GM12878 (cell line): ENCODE measurements around the gene DUSP8. TPM values are rescaled to one million over a fixed set of nuclear protein-coding genes. Genes with fewer than 3 reads are reported as not detected.

Source experiments
- polyA plus RNA-seq, 11 experiments: library from polyadenylated mRNA; depleted of rRNA in 4 of 11; unstranded in 6 of 11; stranded (reverse) in 5 of 11; fragments of >200 nt; fragmentation: Nextera tagmentation in 4 of 11; fragmentation: Illumina TruSeq in 1 of 11; extraction: Ambion mirVana in 4 of 11; extraction: Trizol in 1 of 11; gene quantifications; 1 replicate in 1 of 11; 2 replicates in 10 of 11; pipeline versions ENCODE4 v1.2.1 to v1.2.3, GENCODE V29; 2011 to 2016; ENCODE audit warnings: inconsistent platforms in 2 of 11, missing spikeins in 2 of 11, low read depth in 1 of 11
- total RNA-seq, 4 experiments: library from RNA; depleted of rRNA in 3 of 4; stranded (reverse); fragments of >200 nt in 3 of 4; fragmentation: Illumina TruSeq in 1 of 4; extraction: Trizol in 1 of 4; gene quantifications; 2 replicates each; pipeline versions ENCODE4 v1.2.1 to v1.2.3, GENCODE V29; 2013 to 2021

The DUSP8 gene
- total and polyA plus RNA-seq, 10 of the 15 experiments (the other 5 are each of a cell fraction or from before 2014, with no cell fraction given) = 0.04 to 1.7 (median 0.26) TPM; not detected in 6

Other genes with a start within 250 kb of the DUSP8 start
Only the 7 nearest of the 10 such genes appear.
- gene MOB2, start 85.5 kb downstream of the DUSP8 start, total RNA-seq (2014; rRNA removed) = 12.2 and 12.9 TPM in 2 replicates
- 13.5 and 13.9 TPM in 2 replicates for gene MOB2, start 85.5 kb downstream of the DUSP8 start, total RNA-seq (2014; rRNA removed; fragmentation: Illumina TruSeq; extraction: Trizol)
- gene MOB2, start 85.5 kb downstream of the DUSP8 start, total RNA-seq (2021) = 15.1 and 17.3 TPM in 2 replicates
- 21.8 and 34.6 TPM in 2 replicates for gene MOB2, start 85.5 kb downstream of the DUSP8 start, polyA plus RNA-seq (2011; rRNA removed)
- gene MOB2, start 85.5 kb downstream of the DUSP8 start, polyA plus RNA-seq (2014; fragmentation: Illumina TruSeq; extraction: Trizol) = 12.6 and 21.1 TPM in 2 replicates
- under 1 TPM; 0.10 to 0.49 TPM for gene MOB2, start 85.5 kb downstream of the DUSP8 start, polyA plus RNA-seq (2014; fragmentation: Nextera tagmentation; extraction: Ambion mirVana)
- 19.1 and 21.9 TPM in 2 replicates for gene MOB2, start 85.5 kb downstream of the DUSP8 start, polyA plus RNA-seq (2014; rRNA removed)
- gene MOB2, start 85.5 kb downstream of the DUSP8 start, polyA plus RNA-seq (2016; fragmentation: Nextera tagmentation; extraction: Ambion mirVana) = 10 to 100 TPM; 15.8 to 17.6 TPM
- not detected in 2 replicates for gene KRTAP5-1, start 13.0 kb upstream of the DUSP8 start, total RNA-seq (2014; rRNA removed)
- gene KRTAP5-1, start 13.0 kb upstream of the DUSP8 start, total RNA-seq (2014; rRNA removed; fragmentation: Illumina TruSeq; extraction: Trizol) = not detected in 2 replicates
- not detected in 2 replicates for gene KRTAP5-1, start 13.0 kb upstream of the DUSP8 start, total RNA-seq (2021)
- gene KRTAP5-1, start 13.0 kb upstream of the DUSP8 start, polyA plus RNA-seq (2011; rRNA removed) = not detected in 2 replicates
- not detected in 2 replicates for gene KRTAP5-1, start 13.0 kb upstream of the DUSP8 start, polyA plus RNA-seq (2014; fragmentation: Illumina TruSeq; extraction: Trizol)
- gene KRTAP5-1, start 13.0 kb upstream of the DUSP8 start, polyA plus RNA-seq (2014; fragmentation: Nextera tagmentation; extraction: Ambion mirVana) = not detected
- gene KRTAP5-1, start 13.0 kb upstream of the DUSP8 start, polyA plus RNA-seq (2014; rRNA removed) = not detected in 2 replicates
- not detected for gene KRTAP5-1, start 13.0 kb upstream of the DUSP8 start, polyA plus RNA-seq (2016; fragmentation: Nextera tagmentation; extraction: Ambion mirVana)
- gene KRTAP5-2, start 26.0 kb upstream of the DUSP8 start, total RNA-seq (2014; rRNA removed) = not detected in 2 replicates
- gene KRTAP5-2, start 26.0 kb upstream of the DUSP8 start, total RNA-seq (2014; rRNA removed; fragmentation: Illumina TruSeq; extraction: Trizol) = not detected in 2 replicates
- not detected in 2 replicates for gene KRTAP5-2, start 26.0 kb upstream of the DUSP8 start, total RNA-seq (2021)
- not detected in 2 replicates for gene KRTAP5-2, start 26.0 kb upstream of the DUSP8 start, polyA plus RNA-seq (2011; rRNA removed)
- not detected in 2 replicates for gene KRTAP5-2, start 26.0 kb upstream of the DUSP8 start, polyA plus RNA-seq (2014; fragmentation: Illumina TruSeq; extraction: Trizol)
- gene KRTAP5-2, start 26.0 kb upstream of the DUSP8 start, polyA plus RNA-seq (2014; fragmentation: Nextera tagmentation; extraction: Ambion mirVana) = not detected
- not detected in 2 replicates for gene KRTAP5-2, start 26.0 kb upstream of the DUSP8 start, polyA plus RNA-seq (2014; rRNA removed)
- not detected for gene KRTAP5-2, start 26.0 kb upstream of the DUSP8 start, polyA plus RNA-seq (2016; fragmentation: Nextera tagmentation; extraction: Ambion mirVana)
- gene KRTAP5-3, start 36.2 kb upstream of the DUSP8 start, total RNA-seq (2014; rRNA removed) = not detected in 2 replicates
- not detected in 2 replicates for gene KRTAP5-3, start 36.2 kb upstream of the DUSP8 start, total RNA-seq (2014; rRNA removed; fragmentation: Illumina TruSeq; extraction: Trizol)
- not detected in 2 replicates for gene KRTAP5-3, start 36.2 kb upstream of the DUSP8 start, total RNA-seq (2021)
- not detected in 2 replicates for gene KRTAP5-3, start 36.2 kb upstream of the DUSP8 start, polyA plus RNA-seq (2011; rRNA removed)
- not detected in 2 replicates for gene KRTAP5-3, start 36.2 kb upstream of the DUSP8 start, polyA plus RNA-seq (2014; fragmentation: Illumina TruSeq; extraction: Trizol)
- not detected for gene KRTAP5-3, start 36.2 kb upstream of the DUSP8 start, polyA plus RNA-seq (2014; fragmentation: Nextera tagmentation; extraction: Ambion mirVana)
- not detected in 2 replicates for gene KRTAP5-3, start 36.2 kb upstream of the DUSP8 start, polyA plus RNA-seq (2014; rRNA removed)
- not detected for gene KRTAP5-3, start 36.2 kb upstream of the DUSP8 start, polyA plus RNA-seq (2016; fragmentation: Nextera tagmentation; extraction: Ambion mirVana)
- not detected in 2 replicates for gene KRTAP5-4, start 49.9 kb upstream of the DUSP8 start, total RNA-seq (2014; rRNA removed)
- gene KRTAP5-4, start 49.9 kb upstream of the DUSP8 start, total RNA-seq (2014; rRNA removed; fragmentation: Illumina TruSeq; extraction: Trizol) = not detected in 2 replicates
- gene KRTAP5-4, start 49.9 kb upstream of the DUSP8 start, total RNA-seq (2021) = not detected in 2 replicates
- gene KRTAP5-4, start 49.9 kb upstream of the DUSP8 start, polyA plus RNA-seq (2011; rRNA removed) = not detected in 2 replicates
- not detected in 2 replicates for gene KRTAP5-4, start 49.9 kb upstream of the DUSP8 start, polyA plus RNA-seq (2014; fragmentation: Illumina TruSeq; extraction: Trizol)
- not detected for gene KRTAP5-4, start 49.9 kb upstream of the DUSP8 start, polyA plus RNA-seq (2014; fragmentation: Nextera tagmentation; extraction: Ambion mirVana)
- not detected in 2 replicates for gene KRTAP5-4, start 49.9 kb upstream of the DUSP8 start, polyA plus RNA-seq (2014; rRNA removed)
- gene KRTAP5-4, start 49.9 kb upstream of the DUSP8 start, polyA plus RNA-seq (2016; fragmentation: Nextera tagmentation; extraction: Ambion mirVana) = not detected
- not detected in 2 replicates for gene KRTAP5-5, start 57.5 kb upstream of the DUSP8 start, total RNA-seq (2014; rRNA removed)
- not detected in 2 replicates for gene KRTAP5-5, start 57.5 kb upstream of the DUSP8 start, total RNA-seq (2014; rRNA removed; fragmentation: Illumina TruSeq; extraction: Trizol)
- not detected in 2 replicates for gene KRTAP5-5, start 57.5 kb upstream of the DUSP8 start, total RNA-seq (2021)
- not detected in 2 replicates for gene KRTAP5-5, start 57.5 kb upstream of the DUSP8 start, polyA plus RNA-seq (2011; rRNA removed)
- not detected in 2 replicates for gene KRTAP5-5, start 57.5 kb upstream of the DUSP8 start, polyA plus RNA-seq (2014; fragmentation: Illumina TruSeq; extraction: Trizol)
- not detected for gene KRTAP5-5, start 57.5 kb upstream of the DUSP8 start, polyA plus RNA-seq (2014; fragmentation: Nextera tagmentation; extraction: Ambion mirVana)
- gene KRTAP5-5, start 57.5 kb upstream of the DUSP8 start, polyA plus RNA-seq (2014; rRNA removed) = not detected in 2 replicates
- not detected for gene KRTAP5-5, start 57.5 kb upstream of the DUSP8 start, polyA plus RNA-seq (2016; fragmentation: Nextera tagmentation; extraction: Ambion mirVana)
- not detected in 2 replicates for gene KRTAP5-6, start 124.9 kb upstream of the DUSP8 start, total RNA-seq (2014; rRNA removed)
- not detected in 2 replicates for gene KRTAP5-6, start 124.9 kb upstream of the DUSP8 start, total RNA-seq (2014; rRNA removed; fragmentation: Illumina TruSeq; extraction: Trizol)
- not detected in 2 replicates for gene KRTAP5-6, start 124.9 kb upstream of the DUSP8 start, total RNA-seq (2021)
- gene KRTAP5-6, start 124.9 kb upstream of the DUSP8 start, polyA plus RNA-seq (2011; rRNA removed) = not detected in 2 replicates
- not detected in 2 replicates for gene KRTAP5-6, start 124.9 kb upstream of the DUSP8 start, polyA plus RNA-seq (2014; fragmentation: Illumina TruSeq; extraction: Trizol)
- not detected for gene KRTAP5-6, start 124.9 kb upstream of the DUSP8 start, polyA plus RNA-seq (2014; fragmentation: Nextera tagmentation; extraction: Ambion mirVana)
- gene KRTAP5-6, start 124.9 kb upstream of the DUSP8 start, polyA plus RNA-seq (2014; rRNA removed) = not detected in 2 replicates
- gene KRTAP5-6, start 124.9 kb upstream of the DUSP8 start, polyA plus RNA-seq (2016; fragmentation: Nextera tagmentation; extraction: Ambion mirVana) = not detected